HEK293 (cell line): ENCODE measurements around the gene CDC14A.

Experiments
- GLI4 ChIP-seq: fragments of 450-650 bp; formaldehyde crosslinking; IDR thresholded peaks from 2 replicates; pipeline ENCODE4 v1.5.1; 2016; ENCODE audit warnings: missing biosample characterization, missing genetic modification characterization
- ZNF571 ChIP-seq: fragments of 450-650 bp; formaldehyde crosslinking; IDR thresholded peaks from 2 replicates; pipeline ENCODE4 v1.5.0; 2017; ENCODE audit warnings: missing biosample characterization, missing genetic modification characterization
- TF ChIP-seq, protein P1 (sequence below): fragments of 450-650 bp; formaldehyde crosslinking; IDR thresholded peaks from 2 replicates; pipeline ENCODE4 v1.5.1; 2016; ENCODE audit warnings: missing biosample characterization, missing genetic modification characterization
- TF ChIP-seq, protein P2 (sequence below): fragments of 450-650 bp; formaldehyde crosslinking; IDR thresholded peaks from 2 replicates; pipeline ENCODE4; 2016; ENCODE audit warnings: missing biosample characterization, missing genetic modification characterization
- TF ChIP-seq, protein P3 (sequence below): fragments of 450-650 bp; formaldehyde crosslinking; IDR thresholded peaks from 2 replicates; pipeline ENCODE4 v1.5.1; 2016; ENCODE audit warnings: missing biosample characterization, missing genetic modification characterization
- TF ChIP-seq, protein P4 (sequence below): fragments of 450-650 bp; formaldehyde crosslinking; IDR thresholded peaks from 2 replicates; pipeline ENCODE4 v1.5.1; 2016; ENCODE audit warnings: missing biosample characterization, missing genetic modification characterization

DNA sequence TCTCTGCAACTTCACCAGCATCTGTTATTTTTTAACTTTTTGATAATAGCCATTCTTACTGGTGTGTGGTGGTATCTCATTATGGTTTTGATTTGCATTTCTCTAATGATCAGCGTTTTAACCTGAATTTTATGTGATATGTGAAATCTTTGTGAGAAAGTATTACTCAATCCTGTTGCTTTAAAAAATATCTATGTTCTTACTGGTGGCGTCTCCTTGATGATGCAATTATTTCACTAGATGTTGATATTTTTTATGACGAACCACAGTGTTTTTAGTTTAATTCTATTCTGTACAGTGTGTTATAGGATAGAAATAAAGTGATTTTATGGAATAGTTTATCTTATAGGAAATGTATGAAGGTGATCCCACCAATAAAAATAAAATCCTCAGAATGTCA, 130.9 kb downstream of the CDC14A start:
- TF ChIP-seq ZNF571 (tag by site-specific recombination) (no peak), GLI4 (tag by site-specific recombination) (no peak)
- TF ChIP-seq, protein P1, sequence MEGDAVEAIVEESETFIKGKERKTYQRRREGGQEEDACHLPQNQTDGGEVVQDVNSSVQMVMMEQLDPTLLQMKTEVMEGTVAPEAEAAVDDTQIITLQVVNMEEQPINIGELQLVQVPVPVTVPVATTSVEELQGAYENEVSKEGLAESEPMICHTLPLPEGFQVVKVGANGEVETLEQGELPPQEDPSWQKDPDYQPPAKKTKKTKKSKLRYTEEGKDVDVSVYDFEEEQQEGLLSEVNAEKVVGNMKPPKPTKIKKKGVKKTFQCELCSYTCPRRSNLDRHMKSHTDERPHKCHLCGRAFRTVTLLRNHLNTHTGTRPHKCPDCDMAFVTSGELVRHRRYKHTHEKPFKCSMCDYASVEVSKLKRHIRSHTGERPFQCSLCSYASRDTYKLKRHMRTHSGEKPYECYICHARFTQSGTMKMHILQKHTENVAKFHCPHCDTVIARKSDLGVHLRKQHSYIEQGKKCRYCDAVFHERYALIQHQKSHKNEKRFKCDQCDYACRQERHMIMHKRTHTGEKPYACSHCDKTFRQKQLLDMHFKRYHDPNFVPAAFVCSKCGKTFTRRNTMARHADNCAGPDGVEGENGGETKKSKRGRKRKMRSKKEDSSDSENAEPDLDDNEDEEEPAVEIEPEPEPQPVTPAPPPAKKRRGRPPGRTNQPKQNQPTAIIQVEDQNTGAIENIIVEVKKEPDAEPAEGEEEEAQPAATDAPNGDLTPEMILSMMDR (tag by site-specific recombination) = no peak
- TF ChIP-seq, protein P2, sequence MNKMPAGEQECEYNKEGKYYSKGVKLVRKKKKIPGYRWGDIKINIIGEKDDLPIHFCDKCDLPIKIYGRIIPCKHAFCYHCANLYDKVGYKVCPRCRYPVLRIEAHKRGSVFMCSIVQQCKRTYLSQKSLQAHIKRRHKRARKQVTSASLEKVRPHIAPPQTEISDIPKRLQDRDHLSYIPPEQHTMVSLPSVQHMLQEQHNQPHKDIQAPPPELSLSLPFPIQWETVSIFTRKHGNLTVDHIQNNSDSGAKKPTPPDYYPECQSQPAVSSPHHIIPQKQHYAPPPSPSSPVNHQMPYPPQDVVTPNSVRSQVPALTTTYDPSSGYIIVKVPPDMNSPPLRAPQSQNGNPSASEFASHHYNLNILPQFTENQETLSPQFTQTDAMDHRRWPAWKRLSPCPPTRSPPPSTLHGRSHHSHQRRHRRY (tag by site-specific recombination) = no peak
- TF ChIP-seq, protein P3, sequence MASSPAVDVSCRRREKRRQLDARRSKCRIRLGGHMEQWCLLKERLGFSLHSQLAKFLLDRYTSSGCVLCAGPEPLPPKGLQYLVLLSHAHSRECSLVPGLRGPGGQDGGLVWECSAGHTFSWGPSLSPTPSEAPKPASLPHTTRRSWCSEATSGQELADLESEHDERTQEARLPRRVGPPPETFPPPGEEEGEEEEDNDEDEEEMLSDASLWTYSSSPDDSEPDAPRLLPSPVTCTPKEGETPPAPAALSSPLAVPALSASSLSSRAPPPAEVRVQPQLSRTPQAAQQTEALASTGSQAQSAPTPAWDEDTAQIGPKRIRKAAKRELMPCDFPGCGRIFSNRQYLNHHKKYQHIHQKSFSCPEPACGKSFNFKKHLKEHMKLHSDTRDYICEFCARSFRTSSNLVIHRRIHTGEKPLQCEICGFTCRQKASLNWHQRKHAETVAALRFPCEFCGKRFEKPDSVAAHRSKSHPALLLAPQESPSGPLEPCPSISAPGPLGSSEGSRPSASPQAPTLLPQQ = no peak
- TF ChIP-seq, protein P4, sequence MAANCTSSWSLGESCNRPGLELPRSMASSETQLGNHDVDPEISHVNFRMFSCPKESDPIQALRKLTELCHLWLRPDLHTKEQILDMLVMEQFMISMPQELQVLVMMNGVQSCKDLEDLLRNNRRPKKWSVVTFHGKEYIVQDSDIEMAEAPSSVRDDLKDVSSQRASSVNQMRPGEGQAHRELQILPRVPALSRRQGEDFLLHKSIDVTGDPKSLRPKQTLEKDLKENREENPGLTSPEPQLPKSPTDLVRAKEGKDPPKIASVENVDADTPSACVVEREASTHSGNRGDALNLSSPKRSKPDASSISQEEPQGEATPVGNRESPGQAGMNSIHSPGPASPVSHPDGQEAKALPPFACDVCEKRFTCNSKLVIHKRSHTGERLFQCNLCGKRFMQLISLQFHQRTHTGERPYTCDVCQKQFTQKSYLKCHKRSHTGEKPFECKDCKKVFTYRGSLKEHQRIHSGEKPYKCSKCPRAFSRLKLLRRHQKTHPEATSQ = no peak
